Tibial nerve (tissue), 4 donors: ENCODE measurements around the gene RNASE8.

Experiments used
- EP300 ChIP-seq, 2 donors: sonication (generic); formaldehyde crosslinking; IDR thresholded peaks; one replicate each; pipeline ENCODE4 v1.6.1; 2017; ENCODE audit warnings: antibody characterized with exemption in 2 of 2, mild to moderate bottlenecking in 1 of 2
- POLR2A ChIP-seq, 2 donors: fragments of 450-650 bp; IDR thresholded peaks; one replicate each; pipeline ENCODE4 v1.6.1; 2017; ENCODE audit warnings: antibody characterized with exemption in 2 of 2, mild to moderate bottlenecking in 2 of 2, moderate library complexity in 2 of 2
- TF ChIP-seq, protein P1 (sequence below), 5 experiments: fragments of 200-600 bp in 3 of 5; fragments of 450-650 bp in 2 of 5; sonication (generic) in 3 of 5; IDR thresholded peaks; one replicate each; pipeline ENCODE4 v1.5.1; 2016 to 2019; ENCODE audit warnings: antibody characterized with exemption in 5 of 5, mild to moderate bottlenecking in 3 of 5, moderate library complexity in 2 of 5

DNA sequence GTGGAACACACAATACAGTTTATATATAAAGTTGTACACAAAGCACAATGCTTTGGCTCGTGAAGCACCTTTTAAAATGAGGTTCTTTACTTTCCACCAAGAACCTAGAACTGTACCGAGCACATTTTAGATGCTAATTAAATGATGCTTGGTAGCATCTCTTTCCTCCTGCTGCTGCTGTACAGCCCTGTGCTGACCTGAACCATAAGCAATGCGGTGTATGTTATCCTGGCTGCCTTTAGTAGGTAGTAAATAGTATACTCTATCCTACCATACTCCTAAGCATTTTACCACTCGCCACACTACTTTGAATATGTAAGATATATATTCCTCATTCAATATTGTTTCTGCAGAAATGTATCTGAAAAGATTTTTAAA is 2.9 kb upstream of the RNASE8 start:
- TF ChIP-seq, protein P1, sequence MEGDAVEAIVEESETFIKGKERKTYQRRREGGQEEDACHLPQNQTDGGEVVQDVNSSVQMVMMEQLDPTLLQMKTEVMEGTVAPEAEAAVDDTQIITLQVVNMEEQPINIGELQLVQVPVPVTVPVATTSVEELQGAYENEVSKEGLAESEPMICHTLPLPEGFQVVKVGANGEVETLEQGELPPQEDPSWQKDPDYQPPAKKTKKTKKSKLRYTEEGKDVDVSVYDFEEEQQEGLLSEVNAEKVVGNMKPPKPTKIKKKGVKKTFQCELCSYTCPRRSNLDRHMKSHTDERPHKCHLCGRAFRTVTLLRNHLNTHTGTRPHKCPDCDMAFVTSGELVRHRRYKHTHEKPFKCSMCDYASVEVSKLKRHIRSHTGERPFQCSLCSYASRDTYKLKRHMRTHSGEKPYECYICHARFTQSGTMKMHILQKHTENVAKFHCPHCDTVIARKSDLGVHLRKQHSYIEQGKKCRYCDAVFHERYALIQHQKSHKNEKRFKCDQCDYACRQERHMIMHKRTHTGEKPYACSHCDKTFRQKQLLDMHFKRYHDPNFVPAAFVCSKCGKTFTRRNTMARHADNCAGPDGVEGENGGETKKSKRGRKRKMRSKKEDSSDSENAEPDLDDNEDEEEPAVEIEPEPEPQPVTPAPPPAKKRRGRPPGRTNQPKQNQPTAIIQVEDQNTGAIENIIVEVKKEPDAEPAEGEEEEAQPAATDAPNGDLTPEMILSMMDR (IDR thresholded peaks at IDR 0.05) = no peak
- TF ChIP-seq POLR2A (IDR thresholded peaks at IDR 0.05) (no peak), EP300 (IDR thresholded peaks at IDR 0.05) (no peak)
